Activated CD4-positive, CD25-positive, alpha-beta regulatory T cell treated with anti-CD3 and anti-CD28 coated beads, Interleukin-2, amount 50 U/mL, for 72 hours (primary cell): Measurements from ENCODE around the gene MRGPRD.

Source experiments
- DNase-seq: peaks from one replicate; pipeline ENCODE4 v3.0.0; 2021

MRGPRD gene, protein sequence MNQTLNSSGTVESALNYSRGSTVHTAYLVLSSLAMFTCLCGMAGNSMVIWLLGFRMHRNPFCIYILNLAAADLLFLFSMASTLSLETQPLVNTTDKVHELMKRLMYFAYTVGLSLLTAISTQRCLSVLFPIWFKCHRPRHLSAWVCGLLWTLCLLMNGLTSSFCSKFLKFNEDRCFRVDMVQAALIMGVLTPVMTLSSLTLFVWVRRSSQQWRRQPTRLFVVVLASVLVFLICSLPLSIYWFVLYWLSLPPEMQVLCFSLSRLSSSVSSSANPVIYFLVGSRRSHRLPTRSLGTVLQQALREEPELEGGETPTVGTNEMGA

DNA sequence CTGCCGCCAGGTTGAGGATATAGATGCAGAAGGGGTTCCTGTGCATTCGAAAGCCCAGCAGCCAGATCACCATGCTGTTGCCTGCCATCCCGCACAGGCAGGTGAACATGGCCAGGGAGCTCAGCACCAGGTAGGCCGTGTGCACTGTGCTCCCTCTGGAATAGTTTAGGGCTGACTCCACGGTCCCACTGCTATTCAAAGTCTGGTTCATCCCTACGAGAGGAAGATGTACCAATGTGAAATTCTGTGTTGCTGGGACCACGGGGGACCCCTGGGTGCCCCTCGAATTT lies at the start of gene MRGPRD:
TSS of gene MRGPRD (minus strand) at position 211 of the 290 bp plus-strand sequence. CDS start at position 211, 0 bp downstream.
- no peak for DNase-seq

DNA sequence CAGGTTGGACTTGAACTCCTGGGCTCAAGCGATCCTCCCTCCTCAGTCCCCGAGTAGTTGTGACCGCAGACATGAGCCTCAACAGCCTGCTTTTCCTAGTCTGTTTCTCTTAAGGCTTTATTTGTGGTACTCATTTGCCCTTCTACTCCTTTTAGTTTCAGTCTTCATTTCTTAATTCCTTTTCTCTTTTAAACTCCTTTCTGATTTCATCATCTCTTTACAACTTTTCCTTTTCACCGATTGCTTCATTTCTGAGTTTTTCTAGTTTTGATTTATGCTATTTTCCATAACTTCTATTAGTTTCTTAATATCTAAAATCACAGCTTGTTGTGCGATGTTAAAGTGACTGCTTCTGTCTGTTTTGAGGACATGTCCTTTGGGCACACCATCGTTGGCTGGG lies 49.5 kb upstream of the MRGPRD start:
- no peak for DNase-seq

DNA sequence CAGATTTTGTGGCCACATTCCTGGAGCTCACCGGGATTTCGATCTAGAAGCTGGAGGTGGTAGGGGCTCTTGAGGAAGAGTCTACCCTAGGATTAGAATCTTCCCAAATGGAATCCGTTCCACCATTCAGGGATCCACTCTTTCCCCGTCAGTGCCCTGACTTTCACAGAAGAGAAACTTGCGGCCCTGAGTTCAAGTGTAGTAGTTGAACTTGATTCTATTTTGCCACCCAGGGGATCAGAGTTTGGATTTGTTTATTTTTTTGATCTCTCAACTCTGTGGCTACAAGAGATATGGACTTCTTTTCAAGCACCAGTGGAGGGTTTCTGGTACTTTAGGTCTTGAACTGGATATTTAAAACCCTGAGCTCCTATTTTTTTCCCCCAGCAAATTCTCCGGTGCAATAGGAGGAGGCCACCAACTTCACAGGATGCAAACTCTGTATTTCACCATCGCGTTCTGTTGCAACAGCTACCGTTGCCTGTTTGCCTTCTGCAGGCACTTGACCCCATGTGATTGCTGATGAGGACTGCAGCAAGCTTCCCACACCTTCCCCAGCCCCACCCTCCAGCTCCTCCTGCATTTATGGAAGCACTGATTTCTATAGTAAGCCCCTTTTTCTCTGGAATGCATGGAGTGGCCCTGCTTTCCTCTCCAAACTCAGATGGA lies 47.1 kb upstream of the MRGPRD start:
- DNase-seq = no peak

DNA sequence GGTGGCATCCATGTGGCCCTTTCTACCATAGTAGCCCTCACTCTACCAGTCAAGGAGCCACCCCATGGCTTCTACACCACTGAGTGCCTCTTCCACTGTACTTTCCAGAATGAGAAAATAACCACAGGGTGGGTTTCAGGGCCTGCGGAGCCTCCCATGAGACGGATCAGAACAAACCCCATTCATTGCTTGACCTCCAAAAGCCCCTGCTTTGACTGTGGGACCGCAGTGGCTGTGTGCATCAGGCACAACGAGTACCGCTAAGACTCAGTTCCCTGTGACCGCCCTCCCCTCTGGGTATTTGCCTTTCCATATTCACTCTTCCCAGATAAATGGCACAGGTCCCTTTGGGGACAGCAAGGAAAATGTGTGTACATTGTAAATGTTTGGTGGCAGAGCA lies 43.7 kb upstream of the MRGPRD start:
- DNase-seq = no peak

DNA sequence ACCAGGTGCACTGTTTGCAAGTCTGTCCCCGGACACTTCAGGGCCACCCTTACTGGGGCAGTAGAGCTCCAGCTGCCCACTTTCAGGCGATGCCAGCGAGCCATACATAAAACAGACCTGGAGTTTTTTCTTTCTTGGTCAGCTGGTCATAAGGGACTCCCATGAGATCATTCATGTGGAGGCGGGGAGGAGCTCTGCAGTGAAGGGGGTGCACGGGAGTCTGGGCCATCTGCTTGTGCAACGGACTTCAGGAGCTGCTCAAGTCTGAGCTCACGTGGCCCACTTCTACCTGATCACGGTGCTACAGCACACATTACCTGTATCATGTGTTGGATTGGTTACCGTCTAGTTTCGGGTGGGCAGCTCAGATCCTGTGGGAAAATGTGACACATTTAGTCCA lies 41.5 kb upstream of the MRGPRD start:
- DNase-seq = no peak

DNA sequence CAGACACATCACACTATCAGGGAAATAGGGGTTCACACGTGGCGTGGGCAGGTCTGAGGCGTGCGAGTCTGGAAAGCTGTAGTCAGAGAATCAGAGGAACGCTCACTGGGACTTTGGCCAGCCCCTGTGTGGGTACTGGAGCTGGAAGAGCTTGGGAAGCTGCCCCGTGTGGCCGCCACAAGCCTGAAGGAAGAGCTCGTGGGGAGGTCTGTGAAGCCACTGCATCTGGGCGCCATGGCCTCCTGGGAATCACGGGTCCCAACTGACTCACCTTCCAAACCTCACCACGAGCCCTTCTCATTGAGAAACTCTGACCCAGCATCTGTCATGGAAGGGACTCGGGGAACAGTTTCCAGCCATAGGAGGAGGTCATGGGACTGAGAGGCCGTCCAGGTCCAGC lies 38.1 kb upstream of the MRGPRD start:
- DNase-seq = no peak

DNA sequence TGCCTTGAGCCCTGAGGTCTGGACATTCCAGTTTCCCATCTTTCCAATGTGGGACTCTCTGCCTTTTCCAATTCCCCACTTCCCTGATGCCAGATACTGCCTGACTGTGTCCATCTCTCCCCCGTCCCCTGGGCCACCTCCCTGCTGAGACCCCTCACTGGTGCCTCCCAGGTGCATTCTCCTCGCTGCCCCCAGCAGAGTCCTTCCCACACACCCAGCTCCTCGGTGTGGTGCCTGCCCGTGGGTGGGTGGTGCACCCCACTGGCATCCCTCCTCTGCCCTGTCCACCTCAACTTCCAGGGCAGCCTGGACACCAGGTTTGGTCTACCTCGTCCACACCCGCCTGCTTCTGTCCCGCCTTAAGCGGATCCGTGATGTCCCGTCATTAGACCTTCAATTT lies 37.2 kb upstream of the MRGPRD start:
- DNase-seq = no peak

DNA sequence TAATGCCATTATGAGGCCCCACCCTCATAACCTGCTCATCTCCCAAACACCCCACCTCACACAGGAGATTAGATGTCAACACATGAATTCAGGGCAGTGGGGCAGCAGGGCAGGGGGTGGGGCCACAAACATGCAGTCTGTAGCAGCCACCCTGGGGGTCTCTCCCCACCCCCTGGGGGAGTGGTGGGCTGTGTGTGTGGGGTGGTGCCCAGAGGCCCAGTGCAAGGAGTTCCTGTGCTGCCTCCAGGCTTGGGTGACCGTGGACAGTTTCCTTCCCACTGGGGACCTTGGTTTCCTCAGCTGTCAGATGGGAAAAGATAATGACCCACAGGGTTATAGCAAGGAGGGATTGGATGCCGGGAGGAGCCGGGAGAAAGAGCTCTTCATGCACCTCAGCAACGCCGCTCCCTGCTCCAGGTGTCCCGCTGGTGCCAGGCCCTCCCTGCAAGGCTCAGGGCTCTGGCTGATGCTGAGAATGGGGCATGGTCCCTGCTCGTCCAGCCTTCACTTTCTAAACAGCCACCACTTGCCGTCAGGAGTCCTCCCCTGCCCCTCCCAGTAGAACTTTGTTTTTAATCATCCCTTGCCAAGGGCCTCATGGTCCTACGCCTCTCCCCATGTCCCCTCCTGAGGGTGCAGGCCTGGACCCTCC lies 34.2 kb upstream of the MRGPRD start:
- DNase-seq = no peak

DNA sequence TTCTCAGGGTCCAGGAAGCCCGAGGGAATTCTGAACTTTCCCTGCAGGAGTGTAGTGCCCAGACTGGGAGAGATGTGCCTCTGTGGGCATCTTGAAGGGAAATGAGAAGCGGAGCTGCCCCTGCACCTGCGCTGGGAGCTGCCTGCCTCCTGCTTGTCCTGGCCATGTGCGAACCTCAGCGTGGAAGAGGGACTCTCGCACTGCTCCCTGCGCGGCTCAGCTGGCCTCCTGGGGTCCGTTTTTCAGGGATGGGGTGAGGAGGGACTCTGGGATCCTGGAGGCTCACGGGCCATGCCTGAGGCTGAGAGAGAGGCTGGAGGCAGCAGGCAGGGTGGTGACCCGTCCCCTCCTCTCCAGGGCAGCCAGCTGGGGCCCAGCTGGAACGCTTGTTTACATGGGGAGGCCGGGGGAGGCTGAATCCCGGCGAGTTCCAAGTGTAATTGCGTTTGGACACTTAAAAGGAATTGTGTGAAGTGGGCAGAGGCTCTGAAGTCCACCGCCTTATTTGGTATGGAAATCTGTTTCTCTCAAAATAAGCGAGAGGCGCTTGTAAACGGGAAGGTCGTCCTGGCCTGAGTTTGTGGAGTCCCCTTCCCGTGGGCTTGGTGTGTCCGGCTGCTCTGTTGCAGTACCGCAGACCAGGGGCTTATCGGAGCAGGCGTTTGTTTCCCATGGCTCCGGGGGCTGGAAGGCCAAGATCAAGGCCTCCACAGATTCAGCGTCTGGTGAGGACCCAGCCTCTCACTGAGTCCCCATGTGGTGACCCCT lies 33.5 kb upstream of the MRGPRD start:
- no peak for DNase-seq

DNA sequence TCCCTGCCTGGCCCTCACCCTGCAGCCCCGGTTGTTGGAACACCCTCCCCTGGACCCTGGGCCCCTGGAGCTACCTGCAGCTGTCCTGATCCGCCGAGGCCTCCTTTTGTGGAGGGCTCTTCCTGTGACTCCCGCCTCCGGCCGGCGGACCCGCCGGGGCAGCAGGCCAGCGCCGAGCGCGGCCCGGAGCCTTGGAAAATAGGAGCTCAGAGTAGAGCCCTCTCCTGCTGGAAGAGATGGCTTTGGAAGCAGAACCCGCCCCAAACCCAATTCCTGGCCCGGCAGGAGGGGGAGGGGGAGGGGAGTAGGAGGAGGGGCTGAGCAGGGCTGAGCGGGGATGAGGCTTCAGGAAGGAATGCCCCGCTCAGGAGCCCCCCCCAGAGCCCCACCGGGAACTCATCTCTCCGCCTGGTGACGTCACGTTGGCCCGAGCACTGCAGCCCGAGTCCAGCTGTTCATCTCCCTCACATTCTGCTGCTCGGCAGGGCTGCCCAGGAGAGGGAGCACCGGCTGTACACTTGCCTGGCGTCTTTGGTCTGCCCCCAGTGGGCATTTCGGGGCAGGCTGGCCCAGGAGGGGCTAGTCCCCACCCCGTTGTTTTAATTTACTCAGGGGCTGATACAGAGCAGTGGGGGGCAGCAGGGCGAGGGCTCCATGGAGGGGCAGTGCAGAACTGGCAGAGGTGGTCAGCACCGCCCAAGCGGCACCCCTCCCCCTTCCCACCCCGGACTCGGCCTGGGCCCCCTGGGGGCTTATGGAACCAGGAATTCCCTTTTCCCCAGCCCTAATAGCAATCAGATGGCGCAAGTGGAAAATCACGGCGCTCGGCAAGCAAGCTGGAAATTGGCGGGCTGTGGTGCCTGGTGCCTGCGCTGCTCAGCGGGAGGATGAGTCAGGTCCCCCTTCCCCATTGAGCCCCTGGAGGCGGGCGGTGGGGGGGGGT lies 32.5 kb upstream of the MRGPRD start, which contains the start of gene MRGPRF:
TSS of gene MRGPRF (minus strand) at position 238 of the 943 bp plus-strand sequence. CDS start 3,345 bp downstream, outside the sequence.
- DNase-seq = no peak

DNA sequence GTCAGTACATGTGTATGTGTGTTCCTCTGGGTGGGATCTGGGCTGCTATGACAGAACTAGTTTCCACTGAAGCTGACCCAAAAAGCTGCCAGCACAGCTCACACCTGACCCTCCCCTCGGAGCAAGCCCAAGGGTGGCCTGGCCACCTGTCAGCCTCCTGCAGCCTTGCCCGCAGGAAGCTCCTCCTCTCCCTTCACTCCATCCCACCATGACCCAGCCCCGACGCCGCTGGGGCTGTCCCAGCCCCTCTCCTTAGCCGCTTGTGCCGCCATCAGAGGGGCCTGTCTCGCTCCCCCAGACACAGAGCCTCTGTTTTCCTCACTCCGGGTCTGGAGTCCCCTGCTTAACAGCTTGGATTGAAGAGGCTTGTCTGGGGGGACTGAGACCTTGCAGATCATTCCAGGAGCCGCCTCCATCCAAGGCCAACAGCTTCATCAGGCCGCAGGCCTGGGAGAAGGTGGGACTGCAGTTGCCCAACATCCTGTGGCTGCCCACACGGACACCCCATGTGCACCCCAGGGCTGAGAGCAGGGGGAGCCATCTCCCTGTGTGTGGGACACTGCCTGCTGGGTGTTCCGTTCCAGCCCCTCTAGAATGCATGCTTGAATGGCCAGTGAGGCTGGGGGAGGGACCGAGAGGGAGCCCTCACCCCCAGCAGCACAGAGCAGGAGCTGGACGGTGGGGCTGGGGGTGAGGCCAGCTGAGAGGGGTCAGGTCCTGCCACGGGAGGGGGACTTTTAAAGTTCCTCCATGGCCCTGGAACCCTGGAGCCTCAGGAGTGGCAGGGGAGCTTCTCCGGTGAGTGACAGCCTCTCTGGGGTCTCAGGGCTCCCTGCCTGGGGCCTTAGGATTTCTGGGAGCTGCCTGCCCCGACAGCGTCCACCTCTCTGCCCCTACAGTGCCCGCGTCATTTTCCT lies 31.6 kb upstream of the MRGPRD start:
- DNase-seq = no peak

DNA sequence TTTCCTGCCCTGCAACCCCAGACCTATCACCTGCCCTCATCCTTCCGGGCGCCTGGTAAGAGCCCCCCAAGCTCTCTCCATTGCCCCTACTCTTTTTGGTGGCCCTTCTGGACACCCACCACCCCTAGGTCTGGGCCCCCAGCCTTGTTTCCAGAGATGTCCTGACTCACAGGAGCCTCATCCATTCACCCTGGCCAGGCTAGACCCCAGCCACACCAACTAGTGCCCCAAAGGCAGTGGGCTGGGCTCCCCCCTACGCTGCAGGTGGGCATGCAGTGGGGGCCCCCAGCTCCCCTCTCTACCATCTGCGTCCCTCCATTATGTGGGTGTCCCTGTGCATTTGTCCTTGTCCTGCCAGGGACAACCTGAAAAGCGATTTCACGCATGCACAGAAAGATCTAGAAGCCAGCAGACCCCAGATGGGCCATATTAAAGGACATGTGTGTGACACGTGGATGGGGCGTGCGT lies 30.9 kb upstream of the MRGPRD start:
- no peak for DNase-seq

DNA sequence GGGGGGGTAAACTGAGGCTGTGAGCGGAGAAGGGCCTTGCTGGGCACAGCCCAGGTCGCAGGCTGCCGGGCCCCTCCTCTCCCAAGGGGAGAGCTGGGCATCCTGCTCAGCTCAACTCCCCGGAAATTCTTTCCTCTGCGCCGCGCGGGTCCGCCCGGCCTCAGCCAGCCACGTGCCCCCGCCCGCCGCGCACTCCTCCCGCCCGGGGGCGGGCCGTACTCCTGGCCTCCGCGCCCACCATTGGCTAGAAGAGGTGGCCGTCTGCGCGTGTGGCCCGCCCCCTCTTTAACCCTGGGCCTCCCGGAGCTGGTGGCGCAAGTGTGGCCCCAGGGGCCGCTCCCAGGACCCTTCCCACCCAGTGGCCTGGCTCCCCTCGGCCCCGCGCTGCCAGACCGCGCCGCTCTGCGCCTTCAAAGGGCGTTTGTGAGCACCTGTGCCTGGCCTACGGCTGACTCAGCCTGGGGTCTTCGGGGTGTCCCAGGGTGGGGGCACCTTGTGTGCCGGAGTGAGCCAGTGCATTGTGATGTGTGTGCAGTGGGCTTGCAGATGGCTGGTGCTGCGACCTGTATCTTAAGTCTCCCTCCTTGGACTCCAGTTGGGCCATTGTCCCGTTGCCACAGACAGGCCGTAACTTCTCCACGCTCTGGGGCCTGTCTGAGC lies 30.3 kb upstream of the MRGPRD start:
- no peak for DNase-seq

DNA sequence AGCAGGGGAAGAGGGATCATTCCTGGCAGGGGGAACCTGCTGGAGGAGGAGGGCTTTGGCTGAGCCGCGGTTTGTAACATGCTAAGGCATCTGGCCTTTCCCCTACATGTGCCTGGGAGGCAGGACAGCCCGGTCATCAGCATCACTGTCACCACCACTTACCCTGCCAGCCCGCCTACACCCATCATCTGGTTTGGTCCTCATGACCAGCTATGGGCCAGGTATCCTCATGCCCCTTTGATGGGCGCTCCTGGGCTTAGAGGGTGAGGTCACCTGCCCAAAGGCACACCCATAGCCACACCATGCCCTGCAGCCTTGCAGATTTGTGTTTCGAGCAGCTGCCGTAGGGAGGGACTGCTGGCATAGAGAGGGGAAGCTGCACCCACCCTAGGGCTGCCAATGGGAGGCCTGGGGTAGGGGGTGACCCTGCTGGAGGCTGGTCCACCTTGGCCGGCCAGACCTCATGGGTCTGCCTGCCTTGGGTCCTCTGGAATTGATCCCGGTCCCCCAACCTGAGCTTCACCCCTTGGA lies 29.6 kb upstream of the MRGPRD start:
- DNase-seq = no peak

DNA sequence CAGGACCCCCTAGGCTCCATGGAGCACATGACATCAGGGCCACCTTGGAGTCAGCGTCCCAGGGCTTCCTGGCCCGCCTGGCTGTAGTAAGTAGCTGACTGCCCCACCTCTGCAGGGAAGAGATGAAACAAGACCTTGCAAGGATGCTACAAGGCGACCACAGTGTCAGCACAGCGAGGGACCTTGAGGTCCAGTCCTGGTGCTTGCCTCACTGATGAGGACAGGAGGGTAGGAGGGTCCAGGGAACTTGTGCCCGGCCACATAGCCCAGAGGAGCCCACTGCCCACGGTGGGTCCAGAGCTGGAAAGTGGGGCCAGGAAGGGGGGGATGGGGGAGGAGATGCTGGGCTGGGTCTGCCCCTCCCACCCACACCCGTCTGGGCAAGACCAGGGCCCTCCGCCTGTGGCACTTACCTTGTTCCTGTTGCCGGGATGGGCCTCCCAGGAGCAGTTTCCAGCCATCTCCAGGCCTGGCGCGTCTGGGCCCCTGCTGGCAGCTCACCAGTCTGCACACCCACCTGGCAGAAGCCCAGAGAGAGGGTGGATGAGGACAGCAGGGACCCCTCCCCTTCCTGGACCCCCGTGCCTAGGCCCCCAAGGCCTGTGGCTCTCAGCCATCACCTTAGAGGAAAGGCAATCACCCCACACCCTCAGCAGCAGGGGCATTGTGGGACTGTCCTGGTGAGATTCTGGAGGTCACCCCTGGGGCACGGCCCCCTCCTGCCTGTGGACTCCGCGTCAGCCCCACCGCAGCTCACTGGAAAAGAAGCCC lies 28.8 kb upstream of the MRGPRD start:
- DNase-seq = no peak

DNA sequence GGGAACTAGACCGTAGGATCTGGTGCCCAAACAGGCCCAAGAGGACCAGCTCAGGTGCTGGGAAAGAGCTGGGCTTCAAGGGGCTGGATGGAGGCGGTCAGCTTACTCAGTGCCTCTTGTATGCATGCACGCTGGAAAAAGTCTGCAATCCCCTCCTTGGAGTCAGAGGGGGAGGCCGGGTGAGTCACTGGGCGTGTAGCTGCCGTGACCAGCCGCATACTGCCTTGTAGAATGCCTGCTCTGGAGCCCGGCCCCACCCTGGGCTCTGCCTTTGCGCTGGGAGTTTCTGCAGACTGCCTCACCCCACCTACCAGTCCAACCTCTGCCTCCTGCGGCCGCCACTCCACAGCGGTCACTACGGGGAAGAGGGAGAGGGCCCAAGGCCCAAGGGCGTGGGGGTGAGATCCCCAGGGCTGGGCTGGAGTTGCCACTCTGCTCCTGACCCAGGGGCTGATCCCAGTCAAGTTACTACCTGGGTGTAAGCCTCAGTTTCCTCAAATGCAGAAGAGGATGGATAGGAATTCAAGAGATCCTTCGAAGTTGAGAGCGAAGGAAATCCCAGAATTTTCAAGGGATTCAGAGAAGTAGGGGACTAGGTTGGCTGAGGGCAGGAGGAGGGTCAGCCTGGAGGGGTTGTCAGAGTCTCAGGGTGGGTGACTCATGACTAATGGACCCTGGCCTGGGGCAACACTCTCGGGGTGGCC lies 28.1 kb upstream of the MRGPRD start:
- DNase-seq = no peak

DNA sequence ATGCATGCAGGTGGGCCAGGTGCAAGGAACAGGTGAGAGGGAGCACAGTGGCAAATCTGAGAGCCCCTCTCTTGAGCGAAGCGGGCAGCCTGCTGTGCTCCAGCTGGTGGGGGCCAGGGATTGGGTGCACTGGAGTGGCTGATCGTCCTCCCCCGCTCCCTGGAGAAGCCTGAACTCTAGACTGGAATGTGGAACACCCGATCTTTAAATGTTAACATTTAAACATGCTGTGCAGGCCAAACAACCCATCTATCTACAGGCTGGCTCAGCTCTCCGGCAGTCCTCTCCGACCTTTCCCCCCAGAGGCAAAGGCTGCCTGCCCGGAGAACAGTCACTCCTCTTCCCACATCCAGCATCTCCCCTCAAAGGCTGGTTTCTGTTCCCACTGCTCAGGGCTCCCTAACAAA lies 27.2 kb upstream of the MRGPRD start:
- DNase-seq = no peak

DNA sequence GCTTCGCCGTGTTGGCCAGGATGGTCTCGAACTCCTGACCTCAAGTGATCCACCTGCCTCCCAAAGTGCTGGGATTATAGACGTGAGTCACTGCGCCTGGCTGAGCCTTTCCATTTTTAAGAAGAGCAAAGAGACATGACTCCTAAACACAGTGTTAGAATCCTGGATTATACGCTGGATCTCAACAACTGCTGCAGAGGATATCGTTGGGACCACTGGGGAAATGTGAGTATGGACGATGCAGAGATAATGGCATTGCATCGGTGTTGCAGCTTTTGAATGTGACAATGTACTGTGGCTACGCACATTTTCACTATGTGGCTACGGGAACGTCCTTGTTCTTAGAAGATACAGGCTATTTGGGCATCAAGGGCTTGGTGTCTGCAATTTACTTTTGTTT lies 26.0 kb upstream of the MRGPRD start:
- no peak for DNase-seq
